ENCODE measurements around the gene FHAD1.

Gene FHAD1

GRCh38 chr1:15341634-15342407, 94.8 kb downstream of the FHAD1 start:
- Histone ChIP-seq H3K27me3 (ENCODE audit: control insufficient read depth, insufficient read depth, low read length) (no peaks in the 10 kb centered on the region), H3K4me3 (ENCODE audit: low read length) (no peak overlapping the region), H3K4me1 (ENCODE audit: control insufficient read depth, low read depth, low read length) (no peaks in the 10 kb centered on the region), H3K9me3 (ENCODE audit: control insufficient read depth, low read depth, low read length) (no peaks in the 10 kb centered on the region), H3K36me3 (ENCODE audit: control insufficient read depth, low read depth, low read length) (no peaks in the 10 kb centered on the region), H3K27ac (ENCODE audit: low read length) (no peak overlapping the region), H3K9ac (ENCODE audit: low read length) (no peak overlapping the region)

GRCh38 chr1:15342408-15342967, 95.5 kb downstream of the FHAD1 start:
- Histone ChIP-seq H3K27me3 (ENCODE audit: control insufficient read depth, insufficient read depth, low read length) (no peaks in the 10 kb centered on the region), H3K4me3 (ENCODE audit: low read length) (no peak overlapping the region), H3K27ac (ENCODE audit: low read length) (no peak overlapping the region), H3K9ac (ENCODE audit: low read length) (no peak overlapping the region), H3K36me3 (ENCODE audit: control insufficient read depth, low read depth, low read length) (no peaks in the 10 kb centered on the region), H3K4me1 (ENCODE audit: control insufficient read depth, low read depth, low read length) (no peaks in the 10 kb centered on the region), H3K9me3 (ENCODE audit: control insufficient read depth, low read depth, low read length) (no peaks in the 10 kb centered on the region)

- no peaks in the 10 kb centered on the region for H3K9me3 ChIP-seq (ENCODE audit: control insufficient read depth, low read depth, low read length)
- H3K36me3 ChIP-seq (ENCODE audit: control insufficient read depth, low read depth, low read length) = no peaks in the 10 kb centered on the region
- no peak overlapping the region for H3K9ac ChIP-seq (ENCODE audit: low read length)
- no peak overlapping the region for H3K4me3 ChIP-seq (ENCODE audit: low read length)
- no peaks in the 10 kb centered on the region for H3K27me3 ChIP-seq (ENCODE audit: control insufficient read depth, insufficient read depth, low read length)
- H3K4me1 ChIP-seq (ENCODE audit: control insufficient read depth, low read depth, low read length) = no peaks in the 10 kb centered on the region
- H3K27ac ChIP-seq (ENCODE audit: low read length) = no peak overlapping the region
Measured at GRCh38 chr1:15343099-15343498, 96.1 kb downstream of the FHAD1 start.

- Histone ChIP-seq H3K4me1 (ENCODE audit: control insufficient read depth, low read depth, low read length) (no peaks in the 10 kb centered on the region), H3K27me3 (ENCODE audit: control insufficient read depth, insufficient read depth, low read length) (no peaks in the 10 kb centered on the region), H3K9me3 (ENCODE audit: control insufficient read depth, low read depth, low read length) (no peaks in the 10 kb centered on the region), H3K27ac (ENCODE audit: low read length) (no peak overlapping the region), H3K9ac (ENCODE audit: low read length) (no peak overlapping the region), H3K36me3 (ENCODE audit: control insufficient read depth, low read depth, low read length) (no peaks in the 10 kb centered on the region), H3K4me3 (ENCODE audit: low read length) (no peak overlapping the region)
Measured at GRCh38 chr1:15343729-15344128, 96.7 kb downstream of the FHAD1 start.

- Histone ChIP-seq H3K9ac (ENCODE audit: low read length) (no peak overlapping the region), H3K4me3 (ENCODE audit: low read length) (no peak overlapping the region), H3K27me3 (ENCODE audit: control insufficient read depth, insufficient read depth, low read length) (no peaks in the 10 kb centered on the region), H3K36me3 (ENCODE audit: control insufficient read depth, low read depth, low read length) (no peaks in the 10 kb centered on the region), H3K27ac (ENCODE audit: low read length) (no peak overlapping the region), H3K4me1 (ENCODE audit: control insufficient read depth, low read depth, low read length) (no peaks in the 10 kb centered on the region), H3K9me3 (ENCODE audit: control insufficient read depth, low read depth, low read length) (no peaks in the 10 kb centered on the region)
Measured at GRCh38 chr1:15344380-15344779, 97.4 kb downstream of the FHAD1 start.

GRCh38 chr1:15344800-15345704, 98.0 kb downstream of the FHAD1 start:
- H3K9ac ChIP-seq (ENCODE audit: low read length) = no peak overlapping the region
- no peaks in the 10 kb centered on the region for H3K4me1 ChIP-seq (ENCODE audit: control insufficient read depth, low read depth, low read length)
- H3K4me3 ChIP-seq (ENCODE audit: low read length) = no peak overlapping the region
- no peaks in the 10 kb centered on the region for H3K36me3 ChIP-seq (ENCODE audit: control insufficient read depth, low read depth, low read length)
- H3K9me3 ChIP-seq (ENCODE audit: control insufficient read depth, low read depth, low read length) = no peaks in the 10 kb centered on the region
- no peak overlapping the region for H3K27ac ChIP-seq (ENCODE audit: low read length)
- no peaks in the 10 kb centered on the region for H3K27me3 ChIP-seq (ENCODE audit: control insufficient read depth, insufficient read depth, low read length)

GRCh38 chr1:15345705-15346345, 98.8 kb downstream of the FHAD1 start:
- H3K27ac ChIP-seq (ENCODE audit: low read length) = no peak overlapping the region
- H3K9me3 ChIP-seq (ENCODE audit: control insufficient read depth, low read depth, low read length) = no peaks in the 10 kb centered on the region
- H3K4me1 ChIP-seq (ENCODE audit: control insufficient read depth, low read depth, low read length) = no peaks in the 10 kb centered on the region
- no peak overlapping the region for H3K4me3 ChIP-seq (ENCODE audit: low read length)
- H3K9ac ChIP-seq (ENCODE audit: low read length) = no peak overlapping the region
- no peaks in the 10 kb centered on the region for H3K27me3 ChIP-seq (ENCODE audit: control insufficient read depth, insufficient read depth, low read length)
- H3K36me3 ChIP-seq (ENCODE audit: control insufficient read depth, low read depth, low read length) = no peaks in the 10 kb centered on the region

GRCh38 chr1:15346346-15347030, 99.5 kb downstream of the FHAD1 start:
- no peaks in the 10 kb centered on the region for H3K36me3 ChIP-seq (ENCODE audit: control insufficient read depth, low read depth, low read length)
- no peaks in the 10 kb centered on the region for H3K27me3 ChIP-seq (ENCODE audit: control insufficient read depth, insufficient read depth, low read length)
- no peak overlapping the region for H3K9ac ChIP-seq (ENCODE audit: low read length)
- H3K27ac ChIP-seq (ENCODE audit: low read length) = no peak overlapping the region
- H3K4me3 ChIP-seq (ENCODE audit: low read length) = no peak overlapping the region
- H3K4me1 ChIP-seq (ENCODE audit: control insufficient read depth, low read depth, low read length) = no peaks in the 10 kb centered on the region
- no peaks in the 10 kb centered on the region for H3K9me3 ChIP-seq (ENCODE audit: control insufficient read depth, low read depth, low read length)

- no peak overlapping the region for H3K27ac ChIP-seq (ENCODE audit: low read length)
- no peaks in the 10 kb centered on the region for H3K4me1 ChIP-seq (ENCODE audit: control insufficient read depth, low read depth, low read length)
- no peak overlapping the region for H3K9ac ChIP-seq (ENCODE audit: low read length)
- no peak overlapping the region for H3K4me3 ChIP-seq (ENCODE audit: low read length)
- H3K9me3 ChIP-seq (ENCODE audit: control insufficient read depth, low read depth, low read length) = no peaks in the 10 kb centered on the region
- no peaks in the 10 kb centered on the region for H3K27me3 ChIP-seq (ENCODE audit: control insufficient read depth, insufficient read depth, low read length)
- no peaks in the 10 kb centered on the region for H3K36me3 ChIP-seq (ENCODE audit: control insufficient read depth, low read depth, low read length)
Measured at GRCh38 chr1:15347182-15347581, 100.2 kb downstream of the FHAD1 start.

GRCh38 chr1:15348648-15349047, 101.6 kb downstream of the FHAD1 start:
- no peaks in the 10 kb centered on the region for H3K9me3 ChIP-seq (ENCODE audit: control insufficient read depth, low read depth, low read length)
- no peaks in the 10 kb centered on the region for H3K4me1 ChIP-seq (ENCODE audit: control insufficient read depth, low read depth, low read length)
- H3K9ac ChIP-seq (ENCODE audit: low read length) = no peak overlapping the region
- H3K4me3 ChIP-seq (ENCODE audit: low read length) = no peak overlapping the region
- H3K27ac ChIP-seq (ENCODE audit: low read length) = no peak overlapping the region
- H3K27me3 ChIP-seq (ENCODE audit: control insufficient read depth, insufficient read depth, low read length) = no peaks in the 10 kb centered on the region
- no peaks in the 10 kb centered on the region for H3K36me3 ChIP-seq (ENCODE audit: control insufficient read depth, low read depth, low read length)

- H3K4me1 ChIP-seq (ENCODE audit: control insufficient read depth, low read depth, low read length) = no peaks in the 10 kb centered on the region
- H3K36me3 ChIP-seq (ENCODE audit: control insufficient read depth, low read depth, low read length) = no peaks in the 10 kb centered on the region
- H3K9ac ChIP-seq (ENCODE audit: low read length) = no peak overlapping the region
- H3K4me3 ChIP-seq (ENCODE audit: low read length) = no peak overlapping the region
- no peaks in the 10 kb centered on the region for H3K9me3 ChIP-seq (ENCODE audit: control insufficient read depth, low read depth, low read length)
- H3K27me3 ChIP-seq (ENCODE audit: control insufficient read depth, insufficient read depth, low read length) = no peaks in the 10 kb centered on the region
- no peak overlapping the region for H3K27ac ChIP-seq (ENCODE audit: low read length)
Measured at GRCh38 chr1:15349133-15349532, 102.1 kb downstream of the FHAD1 start.

Measured in iPS-18a (cell line).